ENCODE measurements around the gene SMARCB1.

DNA sequence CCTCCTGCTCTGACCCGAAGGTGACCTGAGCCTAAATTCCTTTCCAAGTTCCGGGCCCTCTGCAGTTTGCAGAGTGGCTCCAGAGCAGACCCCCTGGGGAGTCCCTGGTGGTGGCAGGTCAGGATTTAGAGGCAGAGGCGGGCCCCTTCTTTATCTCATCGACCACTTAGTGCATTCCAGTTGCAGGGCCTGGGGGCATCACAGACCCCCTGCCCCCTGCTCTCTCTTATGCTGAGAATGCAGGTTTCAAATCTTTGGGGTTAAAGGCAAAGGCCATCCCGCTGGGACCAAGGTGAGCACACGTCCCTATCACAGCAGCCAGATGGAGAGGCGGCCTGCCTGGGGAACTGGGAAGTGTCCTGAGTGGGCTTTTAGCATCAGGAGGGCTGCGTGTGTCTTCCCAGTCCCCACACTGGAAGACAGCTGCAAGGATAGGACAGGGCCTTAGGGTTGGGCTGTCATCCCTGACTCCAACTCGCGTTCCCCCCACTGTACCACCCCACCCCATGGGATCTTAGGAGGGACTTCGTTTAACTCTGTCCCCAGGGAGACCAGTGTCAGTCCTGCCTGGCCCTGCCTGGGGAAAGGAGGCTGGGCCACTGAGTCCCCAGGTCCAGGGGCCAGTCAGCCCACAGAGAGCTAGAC, 40.7 kb downstream of the SMARCB1 start:
- TF ChIP-seq, protein P1, sequence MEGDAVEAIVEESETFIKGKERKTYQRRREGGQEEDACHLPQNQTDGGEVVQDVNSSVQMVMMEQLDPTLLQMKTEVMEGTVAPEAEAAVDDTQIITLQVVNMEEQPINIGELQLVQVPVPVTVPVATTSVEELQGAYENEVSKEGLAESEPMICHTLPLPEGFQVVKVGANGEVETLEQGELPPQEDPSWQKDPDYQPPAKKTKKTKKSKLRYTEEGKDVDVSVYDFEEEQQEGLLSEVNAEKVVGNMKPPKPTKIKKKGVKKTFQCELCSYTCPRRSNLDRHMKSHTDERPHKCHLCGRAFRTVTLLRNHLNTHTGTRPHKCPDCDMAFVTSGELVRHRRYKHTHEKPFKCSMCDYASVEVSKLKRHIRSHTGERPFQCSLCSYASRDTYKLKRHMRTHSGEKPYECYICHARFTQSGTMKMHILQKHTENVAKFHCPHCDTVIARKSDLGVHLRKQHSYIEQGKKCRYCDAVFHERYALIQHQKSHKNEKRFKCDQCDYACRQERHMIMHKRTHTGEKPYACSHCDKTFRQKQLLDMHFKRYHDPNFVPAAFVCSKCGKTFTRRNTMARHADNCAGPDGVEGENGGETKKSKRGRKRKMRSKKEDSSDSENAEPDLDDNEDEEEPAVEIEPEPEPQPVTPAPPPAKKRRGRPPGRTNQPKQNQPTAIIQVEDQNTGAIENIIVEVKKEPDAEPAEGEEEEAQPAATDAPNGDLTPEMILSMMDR (IDR thresholded peaks at IDR 0.05; ENCODE audit: low read length), result no peak
- no peak for TF ChIP-seq EZH2 (optimal IDR thresholded peaks at IDR 0.05; ENCODE audit: low read depth, low read length)
